Ascending aorta (tissue), 2 donors: Measurements from ENCODE around the gene RPL22L1. TPM values are rescaled to one million over a fixed set of nuclear protein-coding genes. Genes with fewer than 3 reads are reported as not detected.
"Not testable (repeated sequence)": the region's sequence is repeated elsewhere in the genome, so short reads cannot be mapped to it uniquely, and the experiment has no call there.

Source experiments
- DNase-seq, 2 donors: peaks; one replicate each; pipeline ENCODE4 v3.0.0-alpha.2; 2019; ENCODE audit warnings: low spot score in 2 of 2
- H3K27ac ChIP-seq, 2 donors: fragments of 200-600 bp; sonication (generic); one replicate each; pipeline ENCODE4 v1.5.1; 2016 to 2017; ENCODE audit warnings: mild to moderate bottlenecking in 1 of 2
- H3K27me3 ChIP-seq: fragments of 200-600 bp; sonication (generic); one replicate; pipeline ENCODE4 v1.5.1; 2017
- H3K36me3 ChIP-seq, 2 donors: fragments of 200-600 bp; sonication (generic); one replicate each; pipeline ENCODE4 v1.5.1; 2016
- H3K4me1 ChIP-seq, 2 donors: fragments of 200-600 bp; sonication (generic); one replicate each; pipeline ENCODE4 v1.5.1; 2016 to 2017; ENCODE audit warnings: mild to moderate bottlenecking in 1 of 2
- H3K4me3 ChIP-seq, 2 donors: fragments of 200-600 bp; sonication (generic); one replicate each; pipeline ENCODE4 v1.5.1; 2016 to 2017; ENCODE audit warnings: mild to moderate bottlenecking in 1 of 2
- H3K9me3 ChIP-seq, 2 donors: fragments of 200-600 bp; sonication (generic); one replicate each; pipeline ENCODE4 v1.5.1; 2016
- CTCF ChIP-seq, 3 experiments: fragments of 200-600 bp in 2 of 3; fragments of 450-650 bp in 1 of 3; sonication (generic) in 2 of 3; IDR thresholded peaks; one replicate each; pipeline ENCODE4 v1.5.1; 2016 to 2019; ENCODE audit warnings: antibody characterized with exemption in 3 of 3, mild to moderate bottlenecking in 1 of 3, moderate library complexity in 1 of 3
- intact Hi-C: fragments of 100-400 bp; cut with DNase I; formaldehyde crosslinking; loops from one replicate; pipeline ENCODE4 v1.15.1; 2023
- total RNA-seq: library from RNA; depleted of rRNA; stranded (reverse); fragments of >200 nt; gene quantifications from one replicate; pipeline ENCODE4 v1.1.0, GENCODE V29; 2016

Gene RPL22L1
- total RNA-seq, 1 donor from 2014 or later: 39.2 TPM

DNA sequence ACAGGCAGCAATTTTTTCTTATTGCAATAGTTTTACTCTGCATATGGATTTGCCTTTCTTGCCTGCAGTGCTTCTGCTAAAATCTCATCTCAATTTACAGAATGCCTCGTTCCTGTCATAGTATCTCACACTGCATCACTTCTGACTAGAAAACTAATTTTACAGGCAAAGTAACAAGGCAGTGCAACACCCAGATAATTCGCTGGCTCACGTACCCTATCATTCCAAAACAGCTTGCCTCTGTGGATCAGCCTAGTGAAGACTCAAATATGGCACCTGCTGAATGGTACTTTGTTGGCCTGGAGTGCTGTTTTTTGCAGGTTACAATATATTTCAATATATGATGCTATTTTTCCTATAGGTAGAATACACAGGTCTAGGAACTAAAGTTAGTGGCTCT lies 33.1 kb upstream of the RPL22L1 start:
- peaks cover 0 to 6% of the 10 kb centered on the region in 2 donors for H3K4me1 ChIP-seq
- no peak overlapping the region for H3K27ac ChIP-seq
- TF ChIP-seq CTCF (IDR thresholded peaks at IDR 0.05): no peak
- no peaks in the 10 kb centered on the region for H3K27me3 ChIP-seq
- DNase-seq: no peak
- no peaks in the 10 kb centered on the region for H3K36me3 ChIP-seq
- H3K4me3 ChIP-seq: no peak overlapping the region
- H3K9me3 ChIP-seq: no peaks in the 10 kb centered on the region
- intact Hi-C loops: no loop called here

DNA sequence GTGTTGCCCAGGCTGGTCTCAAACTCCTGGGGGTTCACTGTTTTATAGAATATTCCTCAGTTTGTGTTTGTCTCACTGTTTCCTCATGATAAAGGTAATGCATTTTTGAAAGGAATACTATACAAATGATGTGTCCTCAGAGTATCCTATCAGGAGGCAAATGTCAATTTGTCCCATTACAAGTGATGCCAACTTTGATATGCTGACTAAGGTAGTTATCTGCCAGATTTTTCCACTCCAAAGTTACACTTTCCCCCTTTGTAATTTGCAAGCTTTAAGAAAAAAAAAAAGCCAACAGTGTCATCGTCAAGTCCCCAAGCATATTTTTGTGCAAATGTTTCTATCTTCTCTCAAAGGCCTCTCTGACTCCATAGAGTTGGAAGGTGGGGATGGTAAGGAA lies 29.5 kb upstream of the RPL22L1 start:
- intact Hi-C loops: no loop called here
- H3K36me3 ChIP-seq: no peaks in the 10 kb centered on the region
- H3K4me1 ChIP-seq: no peaks in the 10 kb centered on the region
- DNase-seq: no peak
- no peaks in the 10 kb centered on the region for H3K9me3 ChIP-seq
- H3K4me3 ChIP-seq: no peak overlapping the region
- TF ChIP-seq CTCF (IDR thresholded peaks at IDR 0.05): no peak
- no peaks in the 10 kb centered on the region for H3K27me3 ChIP-seq
- no peak overlapping the region for H3K27ac ChIP-seq

DNA sequence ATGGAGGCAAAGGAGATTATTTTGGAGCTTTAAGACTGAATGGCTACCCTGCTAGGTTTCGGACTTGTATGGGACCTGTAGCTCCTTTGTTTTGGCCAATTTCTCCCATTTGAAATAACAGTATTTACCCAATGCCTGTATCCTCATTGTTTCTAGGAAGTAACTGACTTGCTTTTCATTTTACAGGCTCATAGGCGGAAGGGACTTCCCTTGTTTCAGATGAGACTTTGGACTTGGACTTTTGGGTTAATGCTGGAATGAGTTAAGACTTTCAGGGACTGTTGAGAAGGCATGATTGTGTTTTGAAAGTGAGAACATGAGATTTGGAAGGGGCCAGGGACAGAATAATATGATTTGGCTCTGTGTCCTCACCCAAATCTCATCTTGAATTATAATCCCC lies 28.0 kb upstream of the RPL22L1 start:
- intact Hi-C loops: no loop called here
- no peak overlapping the region for H3K27ac ChIP-seq
- TF ChIP-seq CTCF (IDR thresholded peaks at IDR 0.05): no peak
- H3K36me3 ChIP-seq: peaks cover 0 to 7% of the 10 kb centered on the region in 2 donors
- no peaks in the 10 kb centered on the region for H3K4me1 ChIP-seq
- H3K27me3 ChIP-seq: no peaks in the 10 kb centered on the region
- DNase-seq: no peak
- no peaks in the 10 kb centered on the region for H3K9me3 ChIP-seq
- no peak overlapping the region for H3K4me3 ChIP-seq

DNA sequence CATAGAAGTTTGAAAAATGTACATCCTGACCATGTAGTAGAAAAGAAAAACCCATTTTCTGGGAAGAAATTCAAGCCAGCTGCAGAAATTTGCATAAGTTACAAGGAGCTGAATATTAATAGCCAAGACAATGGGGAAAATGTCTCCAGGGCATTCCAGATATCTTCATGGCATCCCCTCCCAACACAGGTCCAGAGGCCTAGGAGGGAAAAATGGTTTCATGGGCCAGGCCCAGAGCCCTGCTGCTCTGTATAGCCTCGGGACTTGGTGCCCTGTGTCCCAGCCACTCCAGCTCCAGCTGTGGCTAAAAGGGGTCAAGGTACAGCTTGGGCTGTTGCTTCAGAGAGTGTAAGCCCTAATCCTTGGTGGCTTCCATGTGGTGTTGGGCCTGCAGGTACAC lies 27.2 kb upstream of the RPL22L1 start:
- intact Hi-C loops, H3K27me3 ChIP-seq, H3K9me3 ChIP-seq, H3K36me3 ChIP-seq, H3K4me1 ChIP-seq, DNase-seq, H3K4me3 ChIP-seq, H3K27ac ChIP-seq: not testable (repeated sequence)

- no peaks in the 10 kb centered on the region for H3K4me1 ChIP-seq
- no peaks in the 10 kb centered on the region for H3K9me3 ChIP-seq
- DNase-seq: no peak
- no peak for TF ChIP-seq CTCF (IDR thresholded peaks at IDR 0.05)
- no peak overlapping the region for H3K4me3 ChIP-seq
- H3K36me3 ChIP-seq: peaks cover 0 to 7% of the 10 kb centered on the region in 2 donors
- H3K27ac ChIP-seq: no peak overlapping the region
- intact Hi-C loops: no loop called here
- H3K27me3 ChIP-seq: no peaks in the 10 kb centered on the region
Observed at GRCh38 chr3:170896781-170897180, 26.8 kb upstream of the RPL22L1 start.

DNA sequence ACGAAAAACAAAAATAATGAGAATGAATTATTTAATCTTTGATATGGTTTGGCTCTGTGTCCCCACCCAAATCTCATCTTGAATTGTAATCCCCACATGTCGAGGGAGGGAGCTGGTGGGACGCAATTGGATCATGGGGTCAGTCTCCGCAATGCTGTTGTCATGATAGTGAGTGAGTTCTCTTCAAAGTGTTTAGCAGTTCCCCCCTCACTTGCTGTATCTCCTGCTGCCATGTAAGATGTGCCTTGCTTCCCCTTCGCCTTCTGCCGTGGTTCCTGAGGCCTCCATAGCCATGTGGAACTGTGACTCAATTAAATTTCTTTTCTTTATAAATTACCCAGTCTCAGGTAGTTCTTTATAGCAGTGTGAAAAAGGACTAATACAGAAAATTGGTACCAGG lies 26.3 kb upstream of the RPL22L1 start:
- H3K36me3 ChIP-seq, H3K4me3 ChIP-seq, H3K27me3 ChIP-seq, H3K4me1 ChIP-seq, H3K9me3 ChIP-seq, DNase-seq, H3K27ac ChIP-seq, intact Hi-C loops: not testable (repeated sequence)

- H3K27ac ChIP-seq: no peak overlapping the region
- no peaks in the 10 kb centered on the region for H3K27me3 ChIP-seq
- intact Hi-C loops: no loop called here
- no peaks in the 10 kb centered on the region for H3K9me3 ChIP-seq
- H3K4me3 ChIP-seq: no peak overlapping the region
- no peak for TF ChIP-seq CTCF (IDR thresholded peaks at IDR 0.05)
- no peak for DNase-seq
- no peaks in the 10 kb centered on the region for H3K4me1 ChIP-seq
- H3K36me3 ChIP-seq: peaks cover 0 to 7% of the 10 kb centered on the region in 2 donors
Observed at GRCh38 chr3:170893895-170894294, 23.9 kb upstream of the RPL22L1 start.
